Non-pigmented ciliary epithelial cell (primary cell): ENCODE data around the gene CHML.

Experiments used
- DNase-seq: peaks from one replicate; pipeline ENCODE4 v3.0.0-alpha.2; 2010; ENCODE audit warnings: low read depth

Gene CHML

DNA sequence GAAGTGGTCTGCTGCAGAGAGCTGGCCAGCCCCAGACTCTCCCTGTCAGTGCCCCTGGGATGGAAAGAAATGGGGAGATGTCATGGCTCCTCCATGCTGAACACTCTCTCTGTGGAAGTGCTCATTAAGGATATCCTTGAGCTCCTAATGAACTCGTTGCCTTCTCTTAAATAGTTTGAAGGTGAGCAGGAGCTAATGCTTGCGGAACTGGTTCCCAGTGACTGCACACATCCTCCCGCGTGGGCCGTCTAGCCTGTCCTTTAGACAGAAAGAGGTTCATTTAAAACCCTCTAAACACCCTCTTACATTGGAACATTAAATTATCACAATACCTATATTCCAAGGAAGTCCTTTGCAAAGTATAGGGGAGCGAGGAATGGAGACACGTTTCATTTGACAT, 6.0 kb upstream of the CHML start:
- no peak for DNase-seq

DNA sequence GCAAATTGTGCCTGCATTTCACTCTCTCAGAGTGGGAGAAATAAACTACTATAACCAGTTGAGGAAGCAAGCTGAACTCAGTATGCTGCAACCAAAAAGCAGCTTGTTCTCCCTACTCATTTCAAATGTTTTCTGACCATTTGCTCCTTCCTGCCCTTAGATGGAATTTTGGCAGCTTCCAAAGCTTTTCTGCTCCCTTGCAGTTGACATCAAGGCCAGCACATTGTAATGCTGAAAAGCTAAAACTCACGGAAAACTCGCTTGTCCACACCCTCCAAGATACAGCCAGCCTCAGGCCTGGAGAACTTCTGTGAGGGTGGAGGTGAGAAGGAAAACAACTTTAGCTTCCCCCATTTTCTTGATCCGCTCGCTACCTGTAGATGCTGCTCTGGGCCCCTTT, 5.0 kb upstream of the CHML start:
- DNase-seq: no peak

DNA sequence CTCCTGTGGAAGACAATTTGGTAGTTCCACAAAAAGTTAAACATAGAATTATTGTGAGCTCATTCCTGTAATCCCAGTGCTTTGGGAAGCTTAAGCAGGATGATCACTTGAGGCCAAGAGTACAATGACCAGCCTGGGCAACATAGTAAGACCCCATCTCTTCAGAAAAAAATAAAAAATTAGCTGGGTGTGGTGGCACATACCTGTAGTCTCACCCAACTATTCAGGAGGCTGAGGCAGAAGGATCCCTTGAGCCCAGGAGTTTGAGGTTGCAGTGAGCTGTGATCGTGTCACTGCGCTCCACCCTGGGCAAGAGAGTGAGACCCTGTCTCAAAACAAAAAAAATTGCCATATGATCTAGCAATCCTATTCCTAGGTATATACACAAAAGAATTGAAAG, 4.1 kb upstream of the CHML start:
- no peak for DNase-seq

DNA sequence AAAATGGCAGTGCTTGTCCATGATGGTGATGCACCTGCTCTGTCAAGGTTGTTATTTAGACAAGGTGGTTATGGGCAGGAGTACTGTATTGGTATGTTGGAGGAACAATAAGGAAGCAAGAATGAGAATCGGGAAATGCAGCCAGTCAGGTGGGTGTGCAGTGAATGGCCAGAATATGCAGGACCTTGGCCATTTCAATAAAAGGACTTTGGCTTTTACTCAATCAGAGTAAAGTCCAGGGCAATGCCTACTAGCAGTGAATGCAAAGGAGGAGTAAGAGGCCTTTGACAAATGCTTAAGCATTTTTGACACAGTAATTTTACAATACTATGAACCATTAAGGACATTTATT, 2.4 kb upstream of the CHML start:
- no peak for DNase-seq

DNA sequence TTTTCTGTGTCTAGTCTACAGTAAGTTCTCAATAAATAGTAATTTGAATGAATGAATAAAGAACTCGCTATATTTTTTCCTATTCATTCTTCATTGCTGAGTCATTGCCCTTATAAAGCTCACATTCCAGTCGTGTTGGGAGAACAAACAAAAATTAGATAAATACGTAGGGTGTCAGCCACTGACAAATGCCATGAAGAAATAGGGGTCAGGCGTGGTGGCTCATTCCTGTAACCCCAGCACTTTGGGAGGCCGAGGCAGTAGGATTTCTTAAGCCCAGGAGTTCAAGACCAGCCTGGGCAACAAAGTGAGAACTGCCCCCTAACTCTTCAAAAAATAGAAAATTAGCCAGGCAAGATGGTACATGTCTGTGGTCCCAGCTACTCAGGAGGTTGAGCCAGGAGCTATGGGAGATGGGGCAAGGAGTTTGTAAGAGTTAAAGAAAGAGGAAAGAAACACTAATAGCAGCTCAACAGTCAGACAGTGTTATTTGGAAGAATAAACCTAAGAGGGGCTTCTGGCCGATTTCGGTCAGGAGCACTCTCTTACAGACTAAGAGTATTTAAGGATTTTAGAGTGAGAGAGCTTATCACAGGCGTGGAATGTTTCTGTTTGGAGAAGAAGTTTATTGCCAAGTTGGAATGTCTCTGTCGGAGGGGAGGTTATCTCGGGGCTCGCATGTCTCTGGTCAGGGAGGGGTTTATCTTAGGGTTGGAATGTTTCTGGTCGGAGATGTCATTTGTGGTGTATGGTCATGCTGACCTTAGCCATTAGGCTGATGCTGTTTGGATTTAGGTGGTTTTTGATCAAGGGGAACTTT, 1.8 kb upstream of the CHML start:
- no peak for DNase-seq

DNA sequence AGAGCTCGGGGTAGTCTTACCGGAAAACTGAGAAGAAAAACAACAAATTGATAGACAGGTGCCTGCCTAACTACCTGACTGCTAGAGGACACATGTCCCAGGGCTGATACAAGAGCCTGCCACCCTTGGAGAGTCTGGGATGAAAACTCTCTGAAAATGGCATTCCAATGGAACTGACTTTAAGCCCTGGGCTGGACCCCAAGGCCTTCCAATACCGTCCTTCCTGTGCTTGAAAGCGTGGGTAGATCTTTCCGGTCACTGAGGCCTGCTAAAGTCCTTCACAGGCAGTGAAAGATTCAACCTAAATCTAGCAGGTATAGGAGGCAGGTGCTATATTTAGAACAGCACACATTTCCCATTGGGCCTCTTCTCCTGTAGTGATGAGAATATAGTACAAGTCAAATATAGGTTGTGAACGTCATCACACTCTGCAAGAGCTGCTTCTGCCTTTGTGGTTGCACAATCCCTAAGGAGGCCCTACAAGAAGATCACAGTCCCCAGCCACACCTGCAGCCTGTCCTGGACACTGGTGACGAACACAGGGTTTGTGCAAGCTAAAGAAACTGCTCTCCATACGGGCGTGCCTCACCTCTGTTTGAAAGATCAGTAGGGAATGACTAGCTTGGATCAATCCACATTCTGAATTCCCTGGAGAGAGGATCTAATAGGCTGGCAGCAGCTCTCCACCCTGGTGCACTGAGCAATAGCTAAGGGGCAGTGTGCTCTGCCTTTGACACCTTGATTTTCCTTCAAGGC, 876 bp upstream of the CHML start:
- DNase-seq: no peak

DNA sequence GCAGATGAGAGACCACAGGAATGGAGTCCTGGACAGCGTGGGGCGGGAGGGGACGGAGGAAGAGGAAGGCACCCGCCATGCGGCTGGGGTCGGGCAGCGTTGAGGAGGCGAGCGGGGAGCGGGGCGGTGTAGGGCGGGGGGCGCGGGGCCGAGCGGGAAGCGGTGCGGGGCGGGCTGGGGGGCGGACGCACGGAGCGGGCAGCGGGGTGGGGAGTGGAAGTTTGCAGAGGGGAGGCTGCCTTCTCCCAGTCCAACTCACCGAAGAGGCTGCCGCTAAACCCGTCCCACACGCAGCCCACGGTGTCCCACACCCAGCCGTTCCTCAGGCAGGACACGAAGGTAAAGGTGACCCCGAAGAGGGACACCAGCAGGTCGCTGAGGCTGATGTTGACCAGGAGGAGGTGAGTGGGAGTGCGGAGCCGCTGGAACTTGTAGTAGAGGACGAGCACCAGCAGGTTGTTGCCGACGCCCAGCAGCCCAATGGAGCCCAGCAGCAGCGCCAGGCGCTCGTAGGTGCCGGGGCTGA, 483 bp downstream of the CHML start:
- no peak for DNase-seq

DNA sequence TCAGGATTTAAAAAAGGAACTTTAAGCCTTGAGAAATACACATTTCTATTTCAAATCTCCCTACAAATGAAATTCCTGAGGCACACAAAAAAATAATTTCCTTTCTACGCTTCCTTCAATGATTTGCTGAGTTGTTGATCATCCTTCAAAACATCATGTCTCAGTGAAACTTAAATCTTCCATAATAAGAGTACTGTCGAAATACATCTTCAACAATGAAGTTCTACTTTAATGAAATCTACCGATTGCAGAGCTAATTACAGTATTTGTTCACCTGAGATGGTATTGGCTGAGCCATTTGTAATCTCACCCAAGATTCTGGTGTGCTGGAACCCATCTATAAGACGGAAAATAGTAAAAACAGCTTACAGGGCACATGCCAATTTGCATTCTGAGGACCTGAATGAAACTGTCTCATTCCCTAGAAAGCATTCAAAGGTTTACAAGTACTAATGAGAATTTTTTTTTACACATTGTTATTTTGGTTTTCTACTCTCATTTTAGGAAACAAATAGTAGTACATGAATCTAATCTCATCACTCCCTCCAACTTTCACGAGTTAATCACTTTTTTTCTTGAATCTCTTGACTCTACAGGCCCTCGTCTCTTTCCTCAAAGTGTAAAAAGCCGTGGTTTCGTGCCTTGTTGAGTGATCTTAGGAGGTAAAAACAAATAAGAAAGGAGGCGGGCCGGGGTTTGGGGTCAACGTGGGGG, 1.1 kb downstream of the CHML start:
- no peak for DNase-seq

DNA sequence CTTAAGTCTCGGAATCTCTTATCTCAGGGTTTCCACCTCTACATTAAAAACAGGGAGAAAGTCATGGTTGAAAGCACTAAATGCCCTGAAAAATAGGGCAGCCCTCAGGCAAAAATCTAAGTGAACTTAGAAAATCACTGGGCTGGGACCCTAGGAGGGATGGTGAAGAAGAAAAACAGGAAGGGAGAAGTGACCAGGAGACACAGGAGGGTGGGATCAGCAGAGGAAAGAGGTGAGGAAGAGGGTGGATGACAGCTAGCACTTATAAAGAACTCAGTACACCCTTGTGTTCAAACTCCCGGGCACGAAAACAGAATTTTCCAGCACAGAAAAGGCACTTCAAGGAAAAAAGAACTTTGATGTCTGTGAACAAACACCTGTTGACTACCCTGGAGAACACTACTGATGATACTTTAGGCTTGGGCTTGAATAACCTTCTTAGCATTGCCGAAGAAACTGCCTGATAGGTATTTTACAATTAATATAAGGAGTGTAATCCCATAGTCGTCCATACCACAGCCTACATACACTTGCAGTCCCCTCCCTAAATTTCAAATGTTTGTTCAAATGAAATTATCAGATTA, 2.0 kb downstream of the CHML start:
- DNase-seq: no peak

DNA sequence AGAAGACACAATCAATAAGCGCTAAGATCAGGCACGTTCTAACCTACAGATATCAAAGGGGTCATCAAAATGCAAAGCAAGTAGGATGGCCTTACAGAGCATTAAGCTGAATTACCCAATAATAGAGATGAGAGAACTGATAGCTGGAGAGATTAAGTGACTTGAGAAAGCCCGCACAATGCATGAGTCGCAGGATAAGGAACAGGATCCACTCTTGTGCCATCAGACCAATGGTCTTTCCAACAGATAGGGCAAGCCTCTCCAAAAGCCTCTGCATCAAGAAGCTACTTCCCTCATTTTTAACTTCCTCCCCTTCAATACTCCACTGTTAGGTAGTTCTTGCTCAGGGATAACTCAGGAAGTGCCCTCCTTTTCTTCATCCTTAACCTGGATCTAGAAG, 2.6 kb downstream of the CHML start:
- no peak for DNase-seq

DNA sequence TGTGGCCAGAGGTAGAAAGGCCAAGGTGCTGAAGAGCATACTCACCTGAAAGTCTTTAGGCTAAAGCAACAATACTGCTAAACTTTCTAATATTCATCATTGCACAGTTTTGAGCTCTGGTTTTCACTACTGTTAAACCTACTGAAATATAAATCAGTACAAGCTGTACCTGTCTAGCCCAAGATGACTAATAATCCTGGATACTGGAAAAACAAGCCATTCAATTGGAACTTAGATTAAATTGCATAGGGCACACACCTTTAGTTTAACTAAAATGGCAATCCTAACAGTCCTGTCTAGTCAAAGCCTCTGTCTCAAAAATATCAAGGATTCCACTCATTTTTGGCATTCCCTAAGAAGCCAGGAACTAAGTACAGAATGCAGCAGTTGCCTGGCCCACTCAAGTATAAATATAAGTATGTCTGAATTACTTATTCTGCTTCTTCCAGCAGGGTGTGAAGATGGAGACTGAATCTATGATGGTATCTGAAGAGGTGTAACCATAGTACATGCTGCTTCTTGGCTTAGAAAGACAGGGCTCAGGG, 3.1 kb downstream of the CHML start:
- DNase-seq: no peak

DNA sequence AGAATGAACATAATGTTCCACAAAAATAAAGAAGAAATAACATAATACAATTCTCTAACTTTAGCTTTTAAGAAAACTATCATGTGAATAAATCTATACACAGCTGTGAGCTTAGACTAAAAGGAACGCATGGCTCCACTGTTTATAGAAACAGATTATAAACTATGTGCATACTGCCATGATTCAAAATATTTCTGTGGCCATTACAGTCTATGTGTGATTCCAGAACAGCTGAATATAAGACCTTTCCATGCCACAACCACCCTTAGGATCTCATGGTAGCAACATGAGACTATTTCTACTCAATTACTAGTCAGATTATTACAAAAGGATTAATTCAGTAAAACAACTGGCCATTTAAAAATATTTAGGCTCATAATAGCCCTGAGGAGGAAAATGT, 3.9 kb downstream of the CHML start:
- no peak for DNase-seq

DNA sequence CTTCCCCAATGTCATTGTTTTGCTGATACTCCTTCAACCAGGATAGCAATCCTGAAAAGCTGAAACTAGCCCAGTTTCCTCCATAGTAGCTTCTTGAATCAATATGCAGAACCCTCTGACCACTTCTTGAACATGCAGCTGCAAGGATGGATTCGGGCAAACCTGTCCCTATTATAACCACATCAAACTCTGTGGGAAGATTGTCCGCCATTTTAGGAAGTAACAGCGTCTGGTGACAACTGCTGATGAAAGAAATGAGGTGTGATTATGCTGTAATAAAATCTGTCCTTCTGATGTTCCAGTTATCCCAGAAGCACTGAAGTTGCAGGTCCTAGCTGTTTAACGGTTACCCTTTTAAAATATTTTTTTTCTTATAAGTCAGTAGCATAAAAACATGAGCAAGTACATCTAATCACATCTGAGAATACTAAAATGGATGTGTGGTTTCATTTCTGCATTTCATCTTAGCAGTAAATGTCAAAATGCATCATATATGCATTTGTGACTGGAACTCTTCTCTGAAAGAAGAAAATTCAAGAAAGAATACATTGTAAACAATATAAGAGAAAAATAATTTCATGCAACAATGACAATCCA, 4.5 kb downstream of the CHML start:
- no peak for DNase-seq

DNA sequence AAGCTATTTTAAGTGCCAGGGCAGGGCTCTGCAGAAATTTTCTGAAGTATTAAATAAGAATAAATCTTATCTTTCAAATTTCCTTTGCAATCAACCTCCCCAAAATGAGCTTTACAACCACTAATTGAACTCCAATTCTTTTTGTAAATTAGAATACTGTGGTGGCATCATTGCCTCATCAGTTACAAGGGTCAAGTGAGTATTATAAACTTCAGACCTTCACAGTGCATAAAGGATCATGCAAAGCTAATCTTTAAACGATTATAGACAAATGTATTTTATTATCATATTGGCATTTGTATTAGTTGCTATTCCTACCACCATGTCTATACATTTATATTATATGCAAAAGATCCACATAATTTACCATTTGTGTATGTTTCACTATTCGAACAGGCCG, 7.2 kb downstream of the CHML start:
- DNase-seq: no peak

DNA sequence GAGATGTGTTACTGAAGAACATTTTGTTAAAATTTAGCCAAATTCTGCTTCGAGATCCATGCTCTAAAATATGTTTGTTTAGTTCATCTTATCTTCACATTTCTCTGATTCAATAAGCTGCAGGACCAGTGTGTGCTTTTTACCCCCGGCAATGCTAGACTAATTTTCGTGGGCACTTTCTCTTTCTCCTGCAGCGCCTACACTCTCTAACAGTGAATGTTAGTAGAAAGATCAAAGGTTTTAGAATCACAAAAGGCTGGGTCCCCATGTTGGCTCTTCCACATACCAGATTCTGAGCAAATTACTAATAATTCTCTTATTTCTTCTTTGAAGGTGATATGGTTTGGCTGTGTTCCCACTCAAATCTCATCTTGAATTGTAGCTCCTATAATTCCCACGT, 8.5 kb downstream of the CHML start:
- no peak for DNase-seq

DNA sequence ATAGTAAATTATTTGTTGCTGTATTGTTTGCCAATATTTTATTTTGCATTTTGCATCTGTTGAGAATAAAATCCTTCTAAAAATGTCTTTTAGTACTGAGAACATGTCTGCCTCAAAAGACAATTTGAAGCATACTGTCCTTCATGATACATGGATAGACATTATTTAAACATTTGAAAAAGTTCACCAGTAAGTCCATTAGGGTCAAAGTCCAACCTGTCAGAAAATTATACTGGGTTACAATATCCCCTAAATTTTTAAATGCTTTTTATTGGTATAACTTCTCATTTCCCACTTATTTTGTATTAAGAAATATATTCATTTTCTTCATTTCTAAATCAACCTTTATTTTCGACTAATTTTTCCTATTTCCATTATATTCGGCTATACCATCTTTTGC, 9.3 kb downstream of the CHML start:
- DNase-seq: no peak

DNA sequence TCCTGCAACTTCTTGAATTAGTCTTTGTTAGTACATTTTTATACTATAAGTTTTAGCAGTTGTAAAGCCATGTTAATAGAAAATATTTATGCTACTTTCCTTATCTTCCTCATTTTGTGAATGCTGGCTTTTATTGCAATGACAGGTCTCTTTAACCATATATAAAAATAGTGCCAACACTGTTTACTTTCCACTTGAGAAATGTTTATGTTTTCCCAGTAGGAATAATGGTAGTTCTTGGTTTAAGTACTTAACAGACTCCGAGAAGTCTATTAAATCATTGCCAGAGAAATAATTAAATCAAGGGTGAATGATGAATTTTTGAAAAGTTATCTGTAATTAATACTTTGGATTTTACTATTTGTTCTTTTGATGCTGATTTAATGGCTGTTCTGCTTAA, 9.7 kb downstream of the CHML start:
- no peak for DNase-seq

DNA sequence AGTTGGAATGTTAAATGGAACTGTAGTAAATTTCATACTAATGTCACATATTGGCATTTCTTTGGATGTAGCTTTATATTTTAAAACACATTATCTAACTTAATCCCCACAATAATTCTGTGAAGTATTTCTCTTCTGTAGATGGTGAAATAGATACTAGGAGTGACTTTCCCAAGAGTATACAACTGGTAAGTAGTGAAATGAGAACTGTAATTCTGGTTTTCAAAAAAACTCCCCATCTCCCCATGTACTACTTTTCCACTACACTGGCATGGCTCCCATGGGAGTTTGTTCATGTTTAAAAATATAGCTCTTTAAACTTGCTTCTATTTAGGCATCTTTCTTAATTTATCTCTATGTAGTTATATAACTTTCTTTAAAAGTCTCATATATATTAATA, 10.2 kb downstream of the CHML start:
- no peak for DNase-seq

DNA sequence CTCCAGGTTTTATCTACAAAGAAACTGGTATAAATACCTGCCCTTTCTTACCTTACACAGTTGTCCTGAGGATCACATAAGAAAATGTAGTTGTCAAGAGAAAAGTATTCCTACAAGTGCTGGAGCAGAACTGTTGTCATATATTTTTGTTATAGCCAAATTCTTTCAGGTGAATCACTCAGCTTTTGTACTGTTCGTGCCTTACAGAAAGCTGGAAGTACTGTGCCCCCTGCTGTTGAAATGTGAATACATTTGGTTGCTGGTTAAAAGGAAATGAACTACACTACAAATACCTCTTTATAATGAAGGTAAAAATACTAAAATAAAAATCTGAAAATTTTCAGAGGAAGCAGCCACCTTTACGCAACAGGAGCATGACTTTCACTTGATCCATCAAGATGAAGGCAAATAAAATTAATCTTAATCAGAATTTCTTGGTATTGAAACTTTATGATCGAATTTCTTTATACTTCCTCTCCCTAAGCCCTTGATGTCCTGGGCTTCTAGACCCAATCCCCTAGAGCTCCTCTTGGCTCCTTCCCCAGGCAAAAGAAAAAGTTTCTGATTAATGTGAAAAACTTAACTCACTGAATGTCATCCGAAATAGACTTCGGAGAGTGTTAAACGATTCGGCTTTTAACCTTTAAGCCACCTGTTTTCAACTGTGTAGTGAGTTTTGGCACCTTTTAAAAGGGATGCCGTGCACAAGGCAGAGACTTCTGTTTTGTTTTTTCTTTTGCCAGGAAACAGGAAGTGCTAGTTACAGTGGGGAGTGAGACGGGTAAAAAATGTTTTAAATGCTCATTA, 12.5 kb downstream of the CHML start:
- DNase-seq: no peak

DNA sequence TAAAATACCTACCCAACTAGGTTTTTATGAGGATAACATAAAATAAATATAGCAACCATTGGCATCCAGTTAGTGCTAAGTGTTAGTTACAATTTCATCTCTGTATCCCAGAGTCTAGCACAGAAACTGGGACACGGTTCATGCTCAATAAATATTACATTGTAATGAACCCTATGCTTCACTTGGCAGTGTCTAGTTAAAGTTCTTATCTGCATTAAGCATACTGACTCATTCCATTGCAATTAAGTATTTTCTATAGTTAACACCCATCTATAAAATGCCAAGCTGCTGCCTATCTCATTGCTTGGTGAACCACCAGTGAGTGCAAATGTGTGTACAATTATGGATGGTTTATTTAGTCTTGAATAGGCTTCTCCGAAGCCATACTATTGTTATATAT, 15.2 kb downstream of the CHML start:
- DNase-seq: no peak

DNA sequence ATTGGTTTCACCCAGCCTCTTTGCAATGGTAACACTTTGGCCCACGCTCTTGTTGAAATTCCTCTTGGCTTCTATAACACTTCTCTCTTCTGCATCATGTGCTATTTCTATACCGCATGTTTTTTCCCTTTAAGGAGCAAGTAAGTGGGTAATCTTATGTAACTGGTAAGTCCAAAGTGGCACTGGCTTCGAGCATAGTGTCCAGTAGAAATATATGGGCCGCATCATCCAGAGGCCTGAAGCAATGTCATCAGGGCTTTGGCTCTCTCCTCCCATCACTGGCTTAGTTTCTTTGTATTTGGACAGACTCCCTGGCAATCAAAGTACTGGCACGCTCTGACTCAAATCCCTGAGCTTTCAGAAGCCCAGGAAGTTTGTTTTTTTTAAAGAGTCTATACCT, 17.5 kb downstream of the CHML start:
- no peak for DNase-seq
